NB4 (cell line): ENCODE data around the gene FOXO3B.
"Not testable (repeated sequence)": the region's sequence is repeated elsewhere in the genome, so short reads cannot be mapped to it uniquely, and the experiment has no call there.

Source experiments
- POLR2A ChIP-seq: IDR thresholded peaks from 2 replicates; pipeline ENCODE4 v1.6.1; 2011; ENCODE audit warnings: mild to moderate bottlenecking; ENCODE audit not compliant: insufficient read length; ENCODE audit errors: extremely low read depth
- TF ChIP-seq, protein P1 (sequence below): IDR thresholded peaks from one replicate; pipeline ENCODE4 v1.5.1; 2012; ENCODE audit warnings: low read depth, low read length

- not testable (repeated sequence) for TF ChIP-seq POLR2A
- TF ChIP-seq, protein P1, sequence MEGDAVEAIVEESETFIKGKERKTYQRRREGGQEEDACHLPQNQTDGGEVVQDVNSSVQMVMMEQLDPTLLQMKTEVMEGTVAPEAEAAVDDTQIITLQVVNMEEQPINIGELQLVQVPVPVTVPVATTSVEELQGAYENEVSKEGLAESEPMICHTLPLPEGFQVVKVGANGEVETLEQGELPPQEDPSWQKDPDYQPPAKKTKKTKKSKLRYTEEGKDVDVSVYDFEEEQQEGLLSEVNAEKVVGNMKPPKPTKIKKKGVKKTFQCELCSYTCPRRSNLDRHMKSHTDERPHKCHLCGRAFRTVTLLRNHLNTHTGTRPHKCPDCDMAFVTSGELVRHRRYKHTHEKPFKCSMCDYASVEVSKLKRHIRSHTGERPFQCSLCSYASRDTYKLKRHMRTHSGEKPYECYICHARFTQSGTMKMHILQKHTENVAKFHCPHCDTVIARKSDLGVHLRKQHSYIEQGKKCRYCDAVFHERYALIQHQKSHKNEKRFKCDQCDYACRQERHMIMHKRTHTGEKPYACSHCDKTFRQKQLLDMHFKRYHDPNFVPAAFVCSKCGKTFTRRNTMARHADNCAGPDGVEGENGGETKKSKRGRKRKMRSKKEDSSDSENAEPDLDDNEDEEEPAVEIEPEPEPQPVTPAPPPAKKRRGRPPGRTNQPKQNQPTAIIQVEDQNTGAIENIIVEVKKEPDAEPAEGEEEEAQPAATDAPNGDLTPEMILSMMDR, result not testable (repeated sequence)
Observed at GRCh38 chr17:18695143-18695542, 13.0 kb upstream of the FOXO3B start.
